Smooth muscle cell (in vitro differentiated cells): ENCODE measurements around the gene TLCD2. TPM values are rescaled to one million over a fixed set of nuclear protein-coding genes. Genes with fewer than 3 reads are reported as not detected.
"Not testable (repeated sequence)": the region's sequence is repeated elsewhere in the genome, so short reads cannot be mapped to it uniquely, and the experiment has no call there.

Experiments used
- DNase-seq: peaks from one replicate; lab custom pipeline; 2025; ENCODE audit not compliant: unreplicated experiment; lab: John Stamatoyannopoulos, UW
- H2AFZ ChIP-seq: fragments of 200-600 bp; sonication (generic); 2 replicates; pipeline ENCODE4 v1.6.0; 2016; ENCODE audit warnings: antibody characterized with exemption, low read depth, mild to moderate bottlenecking
- H3F3A ChIP-seq: fragments of 200-600 bp; sonication (generic); 2 replicates; pipeline ENCODE4 v1.6.0; 2017; ENCODE audit warnings: antibody characterized with exemption, low read depth
- H3K27ac ChIP-seq: fragments of 200-600 bp; sonication (generic); 2 replicates; pipeline ENCODE4 v1.5.1; 2016; ENCODE audit warnings: low read depth, mild to moderate bottlenecking
- H3K27me3 ChIP-seq: fragments of 200-600 bp; sonication (generic); 2 replicates; pipeline ENCODE4 v1.6.1; 2016; ENCODE audit warnings: low read depth, mild to moderate bottlenecking
- H3K36me3 ChIP-seq: fragments of 200-600 bp; sonication (generic); 2 replicates; pipeline ENCODE4 v1.5.1; 2016; ENCODE audit warnings: low read depth
- H3K4me1 ChIP-seq: fragments of 200-600 bp; sonication (generic); 2 replicates; pipeline ENCODE4 v1.5.1; 2016; ENCODE audit warnings: low read depth
- H3K4me2 ChIP-seq: fragments of 200-600 bp; sonication (generic); 2 replicates; pipeline ENCODE4 v1.6.0; 2016; ENCODE audit warnings: mild to moderate bottlenecking
- H3K4me3 ChIP-seq: fragments of 200-600 bp; sonication (generic); 2 replicates; pipeline ENCODE4 v1.5.1; 2016; ENCODE audit warnings: mild to moderate bottlenecking
- H3K79me2 ChIP-seq: fragments of 200-600 bp; sonication (generic); 2 replicates; pipeline ENCODE4 v1.6.0; 2016; ENCODE audit warnings: low read depth, mild to moderate bottlenecking
- H3K9ac ChIP-seq: fragments of 200-600 bp; sonication (generic); 2 replicates; pipeline ENCODE4 v1.6.0; 2016; ENCODE audit warnings: low read depth
- H3K9me3 ChIP-seq: fragments of 200-600 bp; sonication (generic); replicated peaks from 2 replicates; pipeline ENCODE4 v1.5.1; 2016; ENCODE audit warnings: low read depth
- H4K20me1 ChIP-seq: fragments of 200-600 bp; sonication (generic); 2 replicates; pipeline ENCODE4 v1.6.0; 2016; ENCODE audit warnings: low read depth
- WGBS: methylation state at CpG from one replicate; pipeline ENCODE4 v1.1.7; 2016; ENCODE audit warnings: low lambda C conversion rate; 5-methylcytosine and 5-hydroxymethylcytosine counted together
- polyA plus RNA-seq: library from polyadenylated mRNA; unstranded; fragments of >200 nt; fragmentation: Nextera tagmentation; extraction: Ambion mirVana; gene quantifications from 2 replicates; pipeline ENCODE4 v1.2.1, GENCODE V29; 2016
- total RNA-seq: library from RNA; depleted of rRNA; stranded (reverse); fragments of >200 nt; gene quantifications from 2 replicates; pipeline ENCODE4 v1.2.3, GENCODE V29; 2014
- TF ChIP-seq, protein P1 (sequence below): fragments of 200-600 bp; sonication (generic); IDR thresholded peaks from 2 replicates; pipeline ENCODE4 v1.5.1; 2017; ENCODE audit warnings: borderline replicate concordance, mild to moderate bottlenecking, antibody characterized with exemption; ENCODE audit not compliant: insufficient read depth, poor library complexity, severe bottlenecking

Gene TLCD2
- total and polyA plus RNA-seq, 2 experiments from 2014 or later: 1.9 to 2.5 TPM

DNA sequence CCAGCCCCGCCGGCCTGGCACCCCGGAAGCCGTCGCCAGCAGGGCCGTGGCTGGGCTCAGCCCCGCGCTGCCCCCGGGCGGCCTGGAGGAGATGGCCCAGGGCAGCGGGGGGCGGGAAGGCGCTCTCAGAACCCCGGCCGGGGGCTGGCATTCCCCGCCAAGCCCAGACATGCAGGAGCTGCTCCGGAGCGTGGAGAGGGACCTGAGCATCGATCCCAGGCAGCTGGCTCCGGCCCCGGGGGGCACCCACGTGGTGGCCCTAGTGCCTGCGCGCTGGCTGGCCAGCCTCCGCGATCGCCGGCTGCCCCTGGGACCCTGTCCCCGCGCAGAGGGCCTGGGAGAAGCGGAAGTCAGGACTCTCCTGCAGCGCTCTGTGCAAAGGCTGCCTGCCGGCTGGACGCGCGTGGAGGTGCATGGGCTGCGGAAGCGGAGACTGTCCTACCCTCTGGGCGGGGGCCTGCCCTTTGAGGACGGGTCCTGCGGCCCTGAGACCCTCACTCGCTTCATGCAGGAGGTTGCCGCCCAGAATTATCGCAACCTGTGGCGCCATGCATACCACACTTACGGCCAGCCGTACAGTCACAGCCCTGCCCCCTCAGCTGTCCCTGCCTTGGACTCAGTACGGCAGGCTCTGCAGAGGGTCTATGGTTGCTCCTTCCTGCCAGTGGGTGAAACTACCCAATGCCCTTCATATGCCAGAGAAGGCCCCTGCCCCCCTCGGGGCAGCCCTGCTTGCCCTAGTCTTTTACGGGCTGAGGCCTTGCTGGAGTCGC lies 14.9 kb upstream of the TLCD2 start:
- Histone ChIP-seq H2AFZ (no peak overlapping the region), H3K27ac (peak overlapping the region; percentile 24), H3K9ac (peak overlapping the region; percentile 62), H4K20me1 (no peaks in the 10 kb centered on the region), H3K4me1 (peaks cover 5% of the 10 kb centered on the region), H3F3A (peaks cover 3% of the 10 kb centered on the region), H3K4me3 (peak overlapping the region; percentile 61), H3K9me3 (no peaks in the 10 kb centered on the region), H3K27me3 (no peaks in the 10 kb centered on the region), H3K4me2 (peak overlapping the region; percentile 96), H3K79me2 (no peaks in the 10 kb centered on the region), H3K36me3 (no peaks in the 10 kb centered on the region)
- 29% methylated on average over 49 of the region's 51 CpGs for WGBS
- DNase-seq: no peak
- TF ChIP-seq, protein P1, sequence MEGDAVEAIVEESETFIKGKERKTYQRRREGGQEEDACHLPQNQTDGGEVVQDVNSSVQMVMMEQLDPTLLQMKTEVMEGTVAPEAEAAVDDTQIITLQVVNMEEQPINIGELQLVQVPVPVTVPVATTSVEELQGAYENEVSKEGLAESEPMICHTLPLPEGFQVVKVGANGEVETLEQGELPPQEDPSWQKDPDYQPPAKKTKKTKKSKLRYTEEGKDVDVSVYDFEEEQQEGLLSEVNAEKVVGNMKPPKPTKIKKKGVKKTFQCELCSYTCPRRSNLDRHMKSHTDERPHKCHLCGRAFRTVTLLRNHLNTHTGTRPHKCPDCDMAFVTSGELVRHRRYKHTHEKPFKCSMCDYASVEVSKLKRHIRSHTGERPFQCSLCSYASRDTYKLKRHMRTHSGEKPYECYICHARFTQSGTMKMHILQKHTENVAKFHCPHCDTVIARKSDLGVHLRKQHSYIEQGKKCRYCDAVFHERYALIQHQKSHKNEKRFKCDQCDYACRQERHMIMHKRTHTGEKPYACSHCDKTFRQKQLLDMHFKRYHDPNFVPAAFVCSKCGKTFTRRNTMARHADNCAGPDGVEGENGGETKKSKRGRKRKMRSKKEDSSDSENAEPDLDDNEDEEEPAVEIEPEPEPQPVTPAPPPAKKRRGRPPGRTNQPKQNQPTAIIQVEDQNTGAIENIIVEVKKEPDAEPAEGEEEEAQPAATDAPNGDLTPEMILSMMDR: no peak

DNA sequence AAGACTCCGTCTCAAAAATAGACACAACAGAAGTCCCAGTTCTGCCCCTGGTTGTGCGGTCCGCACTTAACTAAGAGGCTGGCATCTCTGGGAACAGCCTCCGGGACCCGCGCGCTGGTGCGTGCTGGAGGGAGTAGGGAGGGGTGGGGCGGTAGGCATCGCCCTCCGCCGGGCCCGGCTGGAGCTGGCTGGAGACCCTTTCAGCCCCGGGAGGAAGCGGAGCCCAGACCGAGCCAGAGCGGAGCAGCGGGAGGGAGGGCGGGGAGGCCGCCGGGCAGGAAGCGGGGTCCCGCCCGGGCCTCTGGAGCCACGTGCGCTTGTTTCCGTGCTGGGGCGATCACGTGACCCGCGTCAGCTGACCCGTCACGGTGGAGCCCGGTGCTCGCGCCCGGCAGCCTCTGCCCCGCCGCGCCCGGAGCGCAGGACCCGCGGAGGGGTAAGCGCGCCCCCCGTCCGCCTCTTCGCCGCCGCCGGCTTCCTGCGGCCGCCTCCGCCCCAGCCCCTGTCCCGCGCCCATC lies 14.2 kb upstream of the TLCD2 start, which contains the start of gene WDR81:
Gene WDR81 (plus strand): TSS at position 354 of the 518 bp plus-strand sequence. CDS start 256 bp downstream, outside the sequence.
- no peaks in the 10 kb centered on the region for H3K9me3 ChIP-seq
- H3F3A ChIP-seq: peaks cover 3% of the 10 kb centered on the region
- peak within 1 kb of the TSS; percentile 61 for H3K4me3 ChIP-seq
- DNase-seq: peak; percentile 62
- 2% methylated on average over 32 of the region's 57 CpGs for WGBS
- H3K36me3 ChIP-seq: no peaks in the 10 kb centered on the region
- no peaks in the 10 kb centered on the region for H3K79me2 ChIP-seq
- H3K9ac ChIP-seq: peak within 1 kb of the TSS; percentile 62
- TF ChIP-seq, protein P1: no peak
- H2AFZ ChIP-seq: peak within 1 kb of the TSS; percentile 78
- H4K20me1 ChIP-seq: no peaks in the 10 kb centered on the region
- no peaks in the 10 kb centered on the region for H3K27me3 ChIP-seq
- H3K4me1 ChIP-seq: peaks cover 5% of the 10 kb centered on the region
- peak within 1 kb of the TSS; percentile 97 for H3K27ac ChIP-seq
- peak within 1 kb of the TSS; percentile 96 for H3K4me2 ChIP-seq

DNA sequence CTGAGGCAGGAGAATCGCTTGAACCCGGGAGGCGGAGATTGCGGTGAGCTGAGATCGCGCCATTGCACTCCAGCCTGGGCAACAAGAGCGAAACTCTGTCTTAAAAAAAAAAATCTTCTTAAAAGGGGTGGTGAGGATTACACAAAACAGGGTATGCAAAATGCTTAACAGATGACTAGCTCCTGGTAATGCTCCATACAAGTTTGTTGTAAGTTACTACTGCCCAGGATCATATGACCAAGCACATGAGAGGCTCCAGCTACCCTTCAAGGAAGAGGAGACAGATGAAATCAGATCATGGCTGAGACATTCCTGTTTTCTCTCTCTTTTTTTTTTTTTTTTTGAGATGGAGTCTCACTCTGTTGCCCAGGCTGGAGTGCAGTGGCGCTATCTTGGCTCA lies 11.8 kb upstream of the TLCD2 start:
- H3K4me1 ChIP-seq: peaks cover 12% of the 10 kb centered on the region
- H3K36me3 ChIP-seq, H2AFZ ChIP-seq, H3K4me2 ChIP-seq, H3K9ac ChIP-seq, H3K9me3 ChIP-seq, H3K79me2 ChIP-seq, DNase-seq, H4K20me1 ChIP-seq, H3K27me3 ChIP-seq, H3K4me3 ChIP-seq: not testable (repeated sequence)
- peak overlapping the region; percentile 97 for H3K27ac ChIP-seq
- 94% methylated on average over 8 of the region's 8 CpGs for WGBS
- peaks cover 17% of the 10 kb centered on the region for H3F3A ChIP-seq

DNA sequence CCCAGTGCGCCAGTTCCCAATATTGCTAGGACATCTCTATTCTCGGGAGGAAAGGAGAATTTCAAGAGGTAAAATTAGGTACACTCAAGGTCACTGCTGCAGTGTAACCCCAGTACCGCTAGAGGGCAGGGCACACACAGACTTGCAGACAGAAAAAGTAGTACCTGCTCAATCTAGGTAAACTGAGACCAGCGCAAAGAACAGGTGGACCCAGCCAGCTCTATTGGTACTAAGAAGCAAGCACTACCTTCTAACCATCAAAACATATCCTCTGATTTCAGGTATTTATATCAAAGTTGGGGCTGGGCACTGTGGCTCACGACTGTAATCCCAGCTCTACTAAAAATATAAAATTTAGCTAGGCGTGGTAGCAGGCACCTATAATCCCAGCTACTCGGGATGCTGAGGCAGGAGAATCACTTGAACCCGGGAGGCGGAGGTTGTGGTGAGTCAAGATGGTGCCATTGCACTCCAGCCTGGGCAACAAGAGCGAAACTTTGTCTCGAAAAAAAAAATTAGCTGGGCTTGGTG lies 10.7 kb upstream of the TLCD2 start:
- WGBS: 50% methylated on average over 11 of the region's 11 CpGs
- Histone ChIP-seq H3K27me3 (no peaks in the 10 kb centered on the region), H4K20me1 (peaks cover under 1% of the 10 kb centered on the region), H3K9ac (no peak overlapping the region), H3F3A (peaks cover 17% of the 10 kb centered on the region), H3K4me2 (no peak overlapping the region), H3K9me3 (no peaks in the 10 kb centered on the region), H3K4me3 (no peak overlapping the region), H3K79me2 (peaks cover 1% of the 10 kb centered on the region), H2AFZ (no peak overlapping the region), H3K27ac (no peak overlapping the region), H3K36me3 (no peaks in the 10 kb centered on the region), H3K4me1 (peaks cover 12% of the 10 kb centered on the region)
- peak; percentile 13 for DNase-seq
- TF ChIP-seq, protein P1: peak; percentile 97
